ENCODE results near the gene ABLIM1. TPM values are rescaled to one million over a fixed set of nuclear protein-coding genes. Genes with fewer than 3 reads are reported as not detected.

ABLIM1 gene
- total and polyA plus RNA-seq, 2 of the 13 experiments (the other 11 are each of a cell fraction or from before 2014, with no cell fraction given): 59.4 to 92.7 TPM

DNA sequence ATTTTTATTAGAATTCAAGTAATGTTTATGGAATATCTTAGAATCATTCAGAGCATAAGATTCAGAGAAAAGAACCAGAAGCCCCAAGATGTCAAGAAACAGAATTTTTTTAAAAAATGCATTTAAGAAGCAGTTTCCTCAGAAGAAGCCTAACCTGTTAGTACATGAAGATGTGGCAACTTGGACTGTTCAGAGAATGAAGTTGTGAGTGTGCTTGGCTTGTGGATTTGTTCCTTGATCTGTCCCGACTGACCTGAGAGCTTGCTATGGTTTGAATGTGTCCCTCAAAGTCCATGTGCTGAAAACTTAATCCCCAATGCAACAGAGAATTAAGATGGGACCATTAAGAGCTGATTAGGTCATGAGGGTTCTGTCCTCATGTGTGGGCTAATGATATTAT, 240.0 kb downstream of the ABLIM1 start:
- POLR2A ChIA-PET: no interaction called here
- no peak for TF ChIP-seq PPARG (CRISPR knock-in tag; conservative IDR thresholded peaks at IDR 0.05)
- TF ChIP-seq, protein P1, sequence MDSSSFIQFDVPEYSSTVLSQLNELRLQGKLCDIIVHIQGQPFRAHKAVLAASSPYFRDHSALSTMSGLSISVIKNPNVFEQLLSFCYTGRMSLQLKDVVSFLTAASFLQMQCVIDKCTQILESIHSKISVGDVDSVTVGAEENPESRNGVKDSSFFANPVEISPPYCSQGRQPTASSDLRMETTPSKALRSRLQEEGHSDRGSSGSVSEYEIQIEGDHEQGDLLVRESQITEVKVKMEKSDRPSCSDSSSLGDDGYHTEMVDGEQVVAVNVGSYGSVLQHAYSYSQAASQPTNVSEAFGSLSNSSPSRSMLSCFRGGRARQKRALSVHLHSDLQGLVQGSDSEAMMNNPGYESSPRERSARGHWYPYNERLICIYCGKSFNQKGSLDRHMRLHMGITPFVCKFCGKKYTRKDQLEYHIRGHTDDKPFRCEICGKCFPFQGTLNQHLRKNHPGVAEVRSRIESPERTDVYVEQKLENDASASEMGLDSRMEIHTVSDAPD (CRISPR knock-in tag; IDR thresholded peaks at IDR 0.05): no peak
- no peak for TF ChIP-seq ZNF713 (CRISPR knock-in tag; IDR thresholded peaks at IDR 0.05)
- Histone ChIP-seq H3K79me2 (ENCODE audit: insufficient read depth, low read length) (no peaks in the 10 kb centered on the region), H4K20me1 (ENCODE audit: insufficient read depth, low read length) (no peaks in the 10 kb centered on the region), H2AFZ (ENCODE audit: low read length) (no peak overlapping the region), H3K27ac (ENCODE audit: extremely low read length, insufficient read depth, low read length) (no peak overlapping the region), H3K9ac (ENCODE audit: insufficient read depth, low read depth, low read length) (no peak overlapping the region), H3K9me3 (ENCODE audit: low read length) (no peaks in the 10 kb centered on the region), H3K4me3 (replicated peaks in 1 of 3; ENCODE audit: insufficient read depth in 1 of 3, low read depth in 2 of 3, low read length in 3 of 3) (no peak overlapping the region), H3K4me2 (ENCODE audit: low read depth, low read length) (no peak overlapping the region), H3K27me3 (ENCODE audit: control insufficient read depth in 1 of 2, insufficient read depth in 2 of 2, low read length in 2 of 2) (peaks cover 3 to 11% of the 10 kb centered on the region in 2 experiments; a peak in 2 of 5 replicates), H3K36me3 (replicated peaks in 1 of 2; ENCODE audit: control insufficient read depth in 1 of 2, insufficient read depth in 2 of 2, low read length in 2 of 2) (no peaks in the 10 kb centered on the region), H3K4me1 (ENCODE audit: insufficient read depth, low read length) (no peaks in the 10 kb centered on the region)
- DNase-seq (ENCODE audit: low spot score) (no peak), FAIRE-seq (no peak), ATAC-seq (no peak)
- 0% methylated on average over 1 of the region's 1 CpG for WGBS (ENCODE audit: low lambda C conversion rate)
- BruUV-seq (replicated peaks): no TSS peak
- CTCF ChIA-PET (ENCODE audit: low intra/inter-chr PET ratio, low total read pairs): no interaction called here
- in situ Hi-C loops (cut with HindIII; ENCODE audit: extremely low pct_ligation_motif_present, low pct_unique_long_range_greater_than_20kb) (no loop called here), intact Hi-C loops (cut with micrococcal nuclease; ENCODE audit: unreplicated experiment) (no loop called here)

DNA sequence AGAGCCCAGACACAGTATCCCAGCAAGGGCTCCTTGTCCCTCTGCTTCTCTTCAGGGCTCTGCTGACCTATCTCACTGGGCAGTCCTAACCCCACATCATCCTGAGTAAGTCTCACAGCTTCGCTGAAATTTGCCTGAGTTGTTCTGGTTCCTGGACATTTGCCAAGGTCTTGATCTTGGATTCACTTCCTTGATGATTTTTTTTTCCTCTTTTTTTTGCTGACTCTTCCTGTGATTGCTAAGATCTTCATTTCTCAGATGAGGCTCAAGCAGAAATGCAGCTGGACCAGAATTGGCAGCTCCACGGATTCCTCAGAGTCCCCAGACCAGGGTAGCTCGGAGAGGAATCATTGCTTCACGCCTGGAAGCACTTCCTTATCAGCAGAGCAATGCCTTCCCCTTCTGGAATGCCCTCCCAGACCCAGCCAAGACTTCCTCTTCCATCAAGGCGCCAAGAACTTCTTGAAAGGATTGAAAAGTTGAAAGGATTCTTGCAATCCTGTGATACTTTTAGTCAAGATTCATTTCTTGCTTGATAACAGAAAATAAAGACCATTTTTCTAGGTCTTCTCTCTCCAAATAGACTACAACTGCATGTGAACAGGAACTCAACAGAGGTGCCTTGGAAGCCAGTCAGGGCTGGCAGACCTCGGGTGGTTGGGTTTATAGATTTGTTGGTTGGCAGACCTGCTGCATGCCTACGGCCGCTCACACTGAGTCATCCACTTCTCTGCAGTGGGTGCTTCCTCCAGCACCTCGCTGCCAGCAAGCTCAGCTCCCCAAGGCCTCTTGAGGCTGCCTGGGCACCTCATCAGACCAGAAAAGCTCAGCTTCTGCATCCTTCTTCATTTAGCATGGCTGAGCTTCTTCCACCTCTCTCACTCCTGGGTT, 244.9 kb downstream of the ABLIM1 start:
- 25% methylated on average over 9 of the region's 9 CpGs for WGBS (ENCODE audit: low lambda C conversion rate)
- H3K4me1 ChIP-seq (ENCODE audit: insufficient read depth, low read length): no peaks in the 10 kb centered on the region
- FAIRE-seq (no peak), DNase-seq (ENCODE audit: low spot score) (no peak), ATAC-seq (no peak)
- no peak overlapping the region for H2AFZ ChIP-seq (ENCODE audit: low read length)
- no peak overlapping the region for H3K9ac ChIP-seq (ENCODE audit: insufficient read depth, low read depth, low read length)
- BruUV-seq (replicated peaks): no TSS peak
- H4K20me1 ChIP-seq (ENCODE audit: insufficient read depth, low read length): no peaks in the 10 kb centered on the region
- ChIA-PET CTCF (ENCODE audit: low intra/inter-chr PET ratio, low total read pairs) (no interaction called here), POLR2A (no interaction called here)
- no peaks in the 10 kb centered on the region for H3K79me2 ChIP-seq (ENCODE audit: insufficient read depth, low read length)
- no peak overlapping the region for H3K27ac ChIP-seq (ENCODE audit: extremely low read length, insufficient read depth, low read length)
- in situ Hi-C loops (cut with HindIII; ENCODE audit: extremely low pct_ligation_motif_present, low pct_unique_long_range_greater_than_20kb): no loop called here
- no peak overlapping the region for H3K4me2 ChIP-seq (ENCODE audit: low read depth, low read length)
- H3K4me3 ChIP-seq (replicated peaks in 1 of 3; ENCODE audit: insufficient read depth in 1 of 3, low read depth in 2 of 3, low read length in 3 of 3): no peak overlapping the region
- peaks cover 4 to 19% of the 10 kb centered on the region in 2 experiments; a peak in 2 of 5 replicates for H3K27me3 ChIP-seq (ENCODE audit: control insufficient read depth in 1 of 2, insufficient read depth in 2 of 2, low read length in 2 of 2)
- H3K9me3 ChIP-seq (ENCODE audit: low read length): no peaks in the 10 kb centered on the region
- H3K36me3 ChIP-seq (replicated peaks in 1 of 2; ENCODE audit: control insufficient read depth in 1 of 2, insufficient read depth in 2 of 2, low read length in 2 of 2): no peaks in the 10 kb centered on the region
- intact Hi-C loops (cut with micrococcal nuclease; ENCODE audit: unreplicated experiment): no loop called here
- TF ChIP-seq CENPX (CRISPR knock-in tag; IDR thresholded peaks at IDR 0.05): no peak
- no peak for TF ChIP-seq ZNF674 (CRISPR knock-in tag; IDR thresholded peaks at IDR 0.05; ENCODE audit: low read depth)
- no peak for TF ChIP-seq RARA (CRISPR knock-in tag; IDR thresholded peaks at IDR 0.05)
- no peak for TF ChIP-seq SNRNP70 (IDR thresholded peaks at IDR 0.05; ENCODE audit: low read depth, low read length)
- no peak for TF ChIP-seq HCFC1 (IDR thresholded peaks at IDR 0.05; ENCODE audit: low read depth, low read length)
- TF ChIP-seq, protein P2, sequence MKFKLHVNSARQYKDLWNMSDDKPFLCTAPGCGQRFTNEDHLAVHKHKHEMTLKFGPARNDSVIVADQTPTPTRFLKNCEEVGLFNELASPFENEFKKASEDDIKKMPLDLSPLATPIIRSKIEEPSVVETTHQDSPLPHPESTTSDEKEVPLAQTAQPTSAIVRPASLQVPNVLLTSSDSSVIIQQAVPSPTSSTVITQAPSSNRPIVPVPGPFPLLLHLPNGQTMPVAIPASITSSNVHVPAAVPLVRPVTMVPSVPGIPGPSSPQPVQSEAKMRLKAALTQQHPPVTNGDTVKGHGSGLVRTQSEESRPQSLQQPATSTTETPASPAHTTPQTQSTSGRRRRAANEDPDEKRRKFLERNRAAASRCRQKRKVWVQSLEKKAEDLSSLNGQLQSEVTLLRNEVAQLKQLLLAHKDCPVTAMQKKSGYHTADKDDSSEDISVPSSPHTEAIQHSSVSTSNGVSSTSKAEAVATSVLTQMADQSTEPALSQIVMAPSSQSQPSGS (CRISPR knock-in tag; IDR thresholded peaks at IDR 0.05): no peak
- no peak for TF ChIP-seq ELF4 (CRISPR knock-in tag; IDR thresholded peaks at IDR 0.05; ENCODE audit: borderline replicate concordance)
- TF ChIP-seq, protein P3, sequence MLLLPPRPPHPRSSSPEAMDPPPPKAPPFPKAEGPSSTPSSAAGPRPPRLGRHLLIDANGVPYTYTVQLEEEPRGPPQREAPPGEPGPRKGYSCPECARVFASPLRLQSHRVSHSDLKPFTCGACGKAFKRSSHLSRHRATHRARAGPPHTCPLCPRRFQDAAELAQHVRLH (CRISPR knock-in tag; IDR thresholded peaks at IDR 0.05; ENCODE audit: borderline replicate concordance, low read depth): no peak
- TF ChIP-seq ZNF724P (CRISPR knock-in tag; IDR thresholded peaks at IDR 0.05; ENCODE audit: borderline replicate concordance): no peak

Measured in HepG2 (cell line).